HepG2 (cell line): ENCODE results near the gene CRTAC1.

Experiments
- ADNP ChIP-seq: sonication (generic); formaldehyde crosslinking; IDR thresholded peaks from 2 replicates; pipeline ENCODE4 v1.4.0; 2020; ENCODE audit warnings: missing genetic modification reagents
- CSRNP2 ChIP-seq: sonication (generic); formaldehyde crosslinking; conservative IDR thresholded peaks from 2 replicates; pipeline ENCODE4 v1.8.0; 2022; ENCODE audit warnings: low read depth, missing genetic modification reagents
- ESRRA ChIP-seq: sonication (generic); formaldehyde crosslinking; IDR thresholded peaks from 2 replicates; pipeline ENCODE4 v1.5.1; 2020; ENCODE audit warnings: mild to moderate bottlenecking, low read depth, missing genetic modification reagents
- ETS1 ChIP-seq: sonication (generic); formaldehyde crosslinking; IDR thresholded peaks from 2 replicates; pipeline ENCODE4 v1.4.0; 2020; ENCODE audit warnings: missing genetic modification reagents
- HBP1 ChIP-seq: IDR thresholded peaks from 2 replicates; pipeline ENCODE4 v1.6.1; 2016; ENCODE audit warnings: low read depth, control low read depth
- MAFF ChIP-seq: IDR thresholded peaks from 2 replicates; pipeline ENCODE4 v1.6.1; 2011; ENCODE audit warnings: low read depth, low read length, improper control_type of control experiment
- RBAK ChIP-seq: sonication (generic); formaldehyde crosslinking; IDR thresholded peaks from 2 replicates; pipeline ENCODE4 v1.5.1; 2020; ENCODE audit warnings: mild to moderate bottlenecking, missing genetic modification reagents
- ZNF569 ChIP-seq: sonication (generic); formaldehyde crosslinking; IDR thresholded peaks from 2 replicates; pipeline ENCODE4 v1.5.0; 2020; ENCODE audit warnings: mild to moderate bottlenecking, missing genetic modification reagents, moderate library complexity, borderline replicate concordance

GRCh38 chr10:97831259-97831658, 199.2 kb downstream of the CRTAC1 start:
- TF ChIP-seq ADNP (CRISPR knock-in tag) (no peak), ESRRA (CRISPR knock-in tag) (no peak), ETS1 (CRISPR knock-in tag) (no peak), CSRNP2 (no peak), ZNF569 (CRISPR knock-in tag) (no peak), MAFF (no peak), HBP1 (CRISPR knock-in tag) (no peak), RBAK (CRISPR knock-in tag) (no peak)
